NCI-H748 (cell line): Measurements from ENCODE around the gene FOXO6.

Source experiments
- DNase-seq: peaks from one replicate; lab custom pipeline; 2025; ENCODE audit not compliant: unreplicated experiment; lab: John Stamatoyannopoulos, UW

The FOXO6 gene

GRCh38 chr1:41382480-41383090 is 21.4 kb downstream of the FOXO6 start:
- peak; percentile 96 for DNase-seq

- DNase-seq: peak; percentile 66
These were observed 22.0 kb downstream of the FOXO6 start for GRCh38 chr1:41383094-41383852.

GRCh38 chr1:41384579-41384978 is 23.3 kb downstream of the FOXO6 start:
- no peak for DNase-seq

GRCh38 chr1:41385398-41386195 is 24.4 kb downstream of the FOXO6 start:
- DNase-seq: no peak

GRCh38 chr1:41386196-41386663 is 25.0 kb downstream of the FOXO6 start:
- no peak for DNase-seq

- DNase-seq: peak; percentile 100
These were observed 26.4 kb downstream of the FOXO6 start for GRCh38 chr1:41387667-41388091.

- no peak for DNase-seq
These were observed 27.3 kb downstream of the FOXO6 start for GRCh38 chr1:41388510-41388909.

GRCh38 chr1:41389009-41389408 is 27.8 kb downstream of the FOXO6 start:
- DNase-seq: no peak

- DNase-seq: peak; percentile 72
These were observed 28.9 kb downstream of the FOXO6 start for GRCh38 chr1:41390166-41390565.

GRCh38 chr1:41390573-41390972 is 29.3 kb downstream of the FOXO6 start:
- DNase-seq: no peak

- DNase-seq: peak; percentile 73
These were observed 30.7 kb downstream of the FOXO6 start for GRCh38 chr1:41391834-41392527.

- DNase-seq: no peak
These were observed 31.3 kb downstream of the FOXO6 start for GRCh38 chr1:41392528-41392924.

- DNase-seq: no peak
These were observed 32.6 kb downstream of the FOXO6 start for GRCh38 chr1:41393716-41394368.

GRCh38 chr1:41394369-41394744 is 33.1 kb downstream of the FOXO6 start:
- DNase-seq: no peak

- DNase-seq: peak; percentile 85
These were observed 34.0 kb downstream of the FOXO6 start for GRCh38 chr1:41394959-41395956.

GRCh38 chr1:41396084-41396483 is 34.9 kb downstream of the FOXO6 start:
- DNase-seq: no peak

- DNase-seq: no peak
These were observed 35.8 kb downstream of the FOXO6 start for GRCh38 chr1:41397020-41397419.

GRCh38 chr1:41397753-41398330 is 36.6 kb downstream of the FOXO6 start:
- no peak for DNase-seq

- DNase-seq: no peak
These were observed 38.0 kb downstream of the FOXO6 start for GRCh38 chr1:41399145-41399795.
